Esophagus squamous epithelium (tissue), 4 donors: ENCODE measurements around the gene DUSP8.

Source experiments
- POLR2A ChIP-seq, 4 donors: fragments of 450-650 bp; IDR thresholded peaks; one replicate each; pipeline ENCODE4 v1.6.1; 2017; ENCODE audit warnings: antibody characterized with exemption in 4 of 4, mild to moderate bottlenecking in 4 of 4, moderate library complexity in 3 of 4
- TF ChIP-seq, protein P1 (sequence below), 6 experiments: fragments of 450-650 bp in 4 of 6; fragments of 200-600 bp in 2 of 6; sonication (generic) in 2 of 6; IDR thresholded peaks; one replicate each; pipeline ENCODE4 v1.5.1; 2016 to 2019; ENCODE audit warnings: antibody characterized with exemption in 6 of 6, mild to moderate bottlenecking in 4 of 6, moderate library complexity in 4 of 6

- TF ChIP-seq POLR2A (IDR thresholded peaks at IDR 0.05): peak in 1 of 4 donors; percentile 10
- TF ChIP-seq, protein P1, sequence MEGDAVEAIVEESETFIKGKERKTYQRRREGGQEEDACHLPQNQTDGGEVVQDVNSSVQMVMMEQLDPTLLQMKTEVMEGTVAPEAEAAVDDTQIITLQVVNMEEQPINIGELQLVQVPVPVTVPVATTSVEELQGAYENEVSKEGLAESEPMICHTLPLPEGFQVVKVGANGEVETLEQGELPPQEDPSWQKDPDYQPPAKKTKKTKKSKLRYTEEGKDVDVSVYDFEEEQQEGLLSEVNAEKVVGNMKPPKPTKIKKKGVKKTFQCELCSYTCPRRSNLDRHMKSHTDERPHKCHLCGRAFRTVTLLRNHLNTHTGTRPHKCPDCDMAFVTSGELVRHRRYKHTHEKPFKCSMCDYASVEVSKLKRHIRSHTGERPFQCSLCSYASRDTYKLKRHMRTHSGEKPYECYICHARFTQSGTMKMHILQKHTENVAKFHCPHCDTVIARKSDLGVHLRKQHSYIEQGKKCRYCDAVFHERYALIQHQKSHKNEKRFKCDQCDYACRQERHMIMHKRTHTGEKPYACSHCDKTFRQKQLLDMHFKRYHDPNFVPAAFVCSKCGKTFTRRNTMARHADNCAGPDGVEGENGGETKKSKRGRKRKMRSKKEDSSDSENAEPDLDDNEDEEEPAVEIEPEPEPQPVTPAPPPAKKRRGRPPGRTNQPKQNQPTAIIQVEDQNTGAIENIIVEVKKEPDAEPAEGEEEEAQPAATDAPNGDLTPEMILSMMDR (IDR thresholded peaks at IDR 0.05): no peak
Measured at GRCh38 chr11:1573903-1574237, 1.8 kb upstream of the DUSP8 start.
